ENCODE measurements around the gene ST14. TPM values are rescaled to one million over a fixed set of nuclear protein-coding genes. Genes with fewer than 3 reads are reported as not detected.
"Not testable (repeated sequence)": the region's sequence is repeated elsewhere in the genome, so short reads cannot be mapped to it uniquely, and the experiment has no call there.

ST14 gene
- polyA plus RNA-seq, 1 donor (not counting 4 experiments of a cell fraction or from before 2014, with no cell fraction given) = 45.8 TPM

GRCh38 chr11:130227373-130227772, 67.8 kb downstream of the ST14 start:
- H3K4me1 ChIP-seq (ENCODE audit: control insufficient read depth, extremely low read depth, insufficient read depth, low read length) = no peaks in the 10 kb centered on the region
- no peaks in the 10 kb centered on the region for H3K27me3 ChIP-seq (ENCODE audit: control insufficient read depth, extremely low read depth, insufficient read depth, low read length)
- no peaks in the 10 kb centered on the region for H3K79me2 ChIP-seq (ENCODE audit: control insufficient read depth, insufficient read depth, low read length)
- no peaks in the 10 kb centered on the region for H3K9me3 ChIP-seq (ENCODE audit: control insufficient read depth, low read depth, low read length)
- H3K36me3 ChIP-seq (ENCODE audit: control insufficient read depth in 2 of 2, extremely low read depth in 1 of 2, insufficient read depth in 2 of 2, low read length in 2 of 2) = no peaks in the 10 kb centered on the region
- H3K4me2 ChIP-seq (ENCODE audit: control insufficient read depth, extremely low read depth, insufficient read depth, low read depth, low read length) = no peak overlapping the region
- FAIRE-seq (no peak), DNase-seq (ENCODE audit: low read depth, low spot score) (no peak)
- H2AFZ ChIP-seq (ENCODE audit: control insufficient read depth, low read length) = no peak overlapping the region
- no peak for TF ChIP-seq EZH2 (IDR thresholded peaks at IDR 0.05; ENCODE audit: low read length)
- TF ChIP-seq CTCF (optimal IDR thresholded peaks at IDR 0.05 in 1 of 3, IDR thresholded peaks at IDR 0.05 in 1 of 3, conservative IDR thresholded peaks at IDR 0.05 in 1 of 3; ENCODE audit: extremely low read depth in 1 of 3, insufficient read depth in 2 of 3, low read length in 3 of 3) = no peak
- H4K20me1 ChIP-seq (ENCODE audit: control insufficient read depth, extremely low read depth, insufficient read depth, low read length) = no peaks in the 10 kb centered on the region
- H3K4me3 ChIP-seq (ENCODE audit: control insufficient read depth in 2 of 3, extremely low read depth in 1 of 3, insufficient read depth in 2 of 3, low read depth in 1 of 3, low read length in 3 of 3) = no peak overlapping the region
- no peak overlapping the region for H3K27ac ChIP-seq (ENCODE audit: control insufficient read depth, insufficient read depth, low read length)
- dilution Hi-C loops (cut with MboI; ENCODE audit: extremely low pct_ligation_motif_present, low sequenced_read_pairs) = no loop called here
- no peaks in the 10 kb centered on the region for H3K9me1 ChIP-seq (ENCODE audit: control insufficient read depth, extremely low read depth, insufficient read depth, low read length)
- H3K9ac ChIP-seq (ENCODE audit: control insufficient read depth, extremely low read depth, insufficient read depth, low read length) = no peak overlapping the region

- H3K4me1 ChIP-seq (ENCODE audit: control insufficient read depth, extremely low read depth, insufficient read depth, low read length); H3K79me2 ChIP-seq (ENCODE audit: control insufficient read depth, insufficient read depth, low read length); dilution Hi-C loops (cut with MboI; ENCODE audit: extremely low pct_ligation_motif_present, low sequenced_read_pairs); H3K4me2 ChIP-seq (ENCODE audit: control insufficient read depth, extremely low read depth, insufficient read depth, low read depth, low read length); H3K27ac ChIP-seq (ENCODE audit: control insufficient read depth, insufficient read depth, low read length); H3K9me3 ChIP-seq (ENCODE audit: control insufficient read depth, low read depth, low read length); H3K9ac ChIP-seq (ENCODE audit: control insufficient read depth, extremely low read depth, insufficient read depth, low read length); H3K36me3 ChIP-seq (ENCODE audit: control insufficient read depth in 2 of 2, extremely low read depth in 1 of 2, insufficient read depth in 2 of 2, low read length in 2 of 2); H3K9me1 ChIP-seq (ENCODE audit: control insufficient read depth, extremely low read depth, insufficient read depth, low read length); H4K20me1 ChIP-seq (ENCODE audit: control insufficient read depth, extremely low read depth, insufficient read depth, low read length); DNase-seq (ENCODE audit: low read depth, low spot score); H3K4me3 ChIP-seq (ENCODE audit: control insufficient read depth in 2 of 3, extremely low read depth in 1 of 3, insufficient read depth in 2 of 3, low read depth in 1 of 3, low read length in 3 of 3); H2AFZ ChIP-seq (ENCODE audit: control insufficient read depth, low read length); H3K27me3 ChIP-seq (ENCODE audit: control insufficient read depth, extremely low read depth, insufficient read depth, low read length): not testable (repeated sequence)
- FAIRE-seq = peak; percentile 75
Observed at GRCh38 chr11:130233486-130233885, 73.9 kb downstream of the ST14 start.

GRCh38 chr11:130233888-130234287, 74.3 kb downstream of the ST14 start:
- H4K20me1 ChIP-seq (ENCODE audit: control insufficient read depth, extremely low read depth, insufficient read depth, low read length); H3K4me2 ChIP-seq (ENCODE audit: control insufficient read depth, extremely low read depth, insufficient read depth, low read depth, low read length); H3K9me3 ChIP-seq (ENCODE audit: control insufficient read depth, low read depth, low read length); H3K4me3 ChIP-seq (ENCODE audit: control insufficient read depth in 2 of 3, extremely low read depth in 1 of 3, insufficient read depth in 2 of 3, low read depth in 1 of 3, low read length in 3 of 3); H3K27ac ChIP-seq (ENCODE audit: control insufficient read depth, insufficient read depth, low read length); FAIRE-seq; H3K36me3 ChIP-seq (ENCODE audit: control insufficient read depth in 2 of 2, extremely low read depth in 1 of 2, insufficient read depth in 2 of 2, low read length in 2 of 2); H3K79me2 ChIP-seq (ENCODE audit: control insufficient read depth, insufficient read depth, low read length); H3K9ac ChIP-seq (ENCODE audit: control insufficient read depth, extremely low read depth, insufficient read depth, low read length); H3K27me3 ChIP-seq (ENCODE audit: control insufficient read depth, extremely low read depth, insufficient read depth, low read length); H3K9me1 ChIP-seq (ENCODE audit: control insufficient read depth, extremely low read depth, insufficient read depth, low read length); DNase-seq (ENCODE audit: low read depth, low spot score); dilution Hi-C loops (cut with MboI; ENCODE audit: extremely low pct_ligation_motif_present, low sequenced_read_pairs); H2AFZ ChIP-seq (ENCODE audit: control insufficient read depth, low read length); H3K4me1 ChIP-seq (ENCODE audit: control insufficient read depth, extremely low read depth, insufficient read depth, low read length): not testable (repeated sequence)

All from keratinocyte (primary cell).